Spleen (tissue), 7 donors: ENCODE data around the gene FARP1.

Source experiments
- CTCF ChIP-seq, 11 experiments: fragments of 200-600 bp in 7 of 11; fragments of 450-650 bp in 4 of 11; sonication (generic) in 4 of 11; IDR thresholded peaks in 8 of 11; conservative IDR thresholded peaks in 3 of 11; 1 replicate in 7 of 11; 2 replicates in 4 of 11; pipeline versions ENCODE4 v1.4.0 to v1.8.0; 2016 to 2021; ENCODE audit warnings: antibody characterized with exemption in 11 of 11, inconsistent platforms in 4 of 11, mild to moderate bottlenecking in 1 of 11
- POLR2A ChIP-seq, 3 donors: fragments of 450-650 bp; IDR thresholded peaks; one replicate each; pipeline ENCODE4 v1.5.1; 2017; ENCODE audit warnings: antibody characterized with exemption in 3 of 3, mild to moderate bottlenecking in 1 of 3
- POLR2AphosphoS5 ChIP-seq, 3 donors: sonication (generic); formaldehyde crosslinking; IDR thresholded peaks; one replicate each; pipeline ENCODE4 v1.5.1; 2017; ENCODE audit warnings: antibody characterized with exemption in 3 of 3
- donor health status: DM: no; HTN: no; CAD: no; lungs with moderate emphysema.
- donor health status: DM: no; HTN: no; CAD: no.
- donor health status: DM: no; HTN: no; CAD: no.

GRCh38 chr13:98345107-98345935 lies 202.4 kb downstream of the FARP1 start:
- TF ChIP-seq CTCF (IDR thresholded peaks at IDR 0.05 in 8 of 11, conservative IDR thresholded peaks at IDR 0.05 in 3 of 11): no peak
- TF ChIP-seq POLR2AphosphoS5 (IDR thresholded peaks at IDR 0.05): no peak
- TF ChIP-seq POLR2A (IDR thresholded peaks at IDR 0.05): no peak
